A673 (cell line): Measurements from ENCODE around the gene SLC19A1. TPM values are rescaled to one million over a fixed set of nuclear protein-coding genes. Genes with fewer than 3 reads are reported as not detected.

Experiments used
- BruUV-seq: library from RNA; stranded (reverse); fragments of 400-500 nt; replicated peaks from 2 replicates; lab custom pipeline; 2021; lab: Mats Ljungman, UMichigan
- CTCF ChIA-PET: fragments of 300-600 bp; sonication (Branson Sonifier 250); formaldehyde crosslinking; loops from one replicate; lab custom pipeline; 2022; ENCODE audit warnings: antibody characterized with exemption; lab: Charles Lee
- POLR2A ChIA-PET: fragments of 300-600 bp; sonication (Branson Sonifier 250); formaldehyde crosslinking; loops from one replicate; lab custom pipeline; 2022; ENCODE audit warnings: antibody characterized with exemption; ENCODE audit not compliant: low non-redundant PET; lab: Charles Lee
- DNase-seq: peaks from one replicate; pipeline ENCODE4 v3.0.0-alpha.2; 2015; ENCODE audit warnings: low spot score
- H3K27ac ChIP-seq: fragments of 200-600 bp; sonication (generic); 2 replicates; pipeline ENCODE4 v1.5.1; 2016; ENCODE audit warnings: mixed run types, low read depth, mild to moderate bottlenecking, mixed read lengths, antibody characterized with exemption, low read length; ENCODE audit not compliant: poor library complexity, severe bottlenecking
- H3K27me3 ChIP-seq: fragments of 200-600 bp; sonication (generic); replicated peaks from 2 replicates; pipeline ENCODE4 v1.6.1; 2017; ENCODE audit warnings: mixed run types, low read depth, mild to moderate bottlenecking, mixed read lengths, antibody characterized with exemption, low read length; ENCODE audit not compliant: insufficient read depth, poor library complexity
- H3K36me3 ChIP-seq: fragments of 200-600 bp; sonication (generic); 2 replicates; pipeline ENCODE4 v1.6.1; 2016; ENCODE audit warnings: mixed run types, mild to moderate bottlenecking, mixed read lengths, antibody characterized with exemption, low read length; ENCODE audit not compliant: insufficient read depth, poor library complexity, severe bottlenecking
- H3K4me1 ChIP-seq: fragments of 200-600 bp; sonication (generic); 2 replicates; pipeline ENCODE4 v1.6.1; 2017; ENCODE audit warnings: mixed run types, mild to moderate bottlenecking, mixed read lengths, antibody characterized with exemption, low read length; ENCODE audit not compliant: insufficient read depth, poor library complexity, severe bottlenecking
- H3K4me3 ChIP-seq: fragments of 200-600 bp; sonication (generic); 2 replicates; pipeline ENCODE4 v1.5.1; 2016; ENCODE audit warnings: low read depth, mixed run types, mild to moderate bottlenecking, mixed read lengths, low read length; ENCODE audit not compliant: poor library complexity, severe bottlenecking
- H3K9me3 ChIP-seq: fragments of 200-600 bp; sonication (generic); 2 replicates; pipeline ENCODE4 v1.6.1; 2016; ENCODE audit warnings: mixed run types, low read depth, mild to moderate bottlenecking, mixed read lengths, antibody characterized with exemption, low read length; ENCODE audit not compliant: poor library complexity, severe bottlenecking
- EZH2 ChIP-seq: fragments of 200-600 bp; sonication (generic); IDR thresholded peaks from 2 replicates; pipeline ENCODE4 v1.6.1; 2017; ENCODE audit warnings: borderline replicate concordance, low read depth, mild to moderate bottlenecking, mixed read lengths, antibody characterized with exemption, low read length; ENCODE audit not compliant: poor library complexity, severe bottlenecking
- intact Hi-C: fragments of 100-400 bp; cut with micrococcal nuclease; formaldehyde crosslinking; loops from one replicate; pipeline ENCODE4 v1.10.0; 2022; ENCODE audit not compliant: unreplicated experiment
- microRNA-seq: library from miRNA; unstranded; fragments of <30 nt; microRNA quantifications from one replicate; pipeline ENCODE4 v1.2.0, GENCODE V29; 2021
- total RNA-seq: library from RNA; stranded (reverse); gene quantifications from 2 replicates; pipeline ENCODE4 v1.2.3, GENCODE V29; 2021
- TF ChIP-seq, protein P1 (sequence below): fragments of 300-800, 200-600 bp; sonication (generic); conservative IDR thresholded peaks from 2 replicates; pipeline ENCODE4 v1.5.1; 2017; ENCODE audit warnings: low read depth, mild to moderate bottlenecking, antibody characterized with exemption, low read length, moderate library complexity, mixed read lengths

SLC19A1 gene
- total RNA-seq, 1 experiment from 2014 or later, result 72.1 TPM

DNA sequence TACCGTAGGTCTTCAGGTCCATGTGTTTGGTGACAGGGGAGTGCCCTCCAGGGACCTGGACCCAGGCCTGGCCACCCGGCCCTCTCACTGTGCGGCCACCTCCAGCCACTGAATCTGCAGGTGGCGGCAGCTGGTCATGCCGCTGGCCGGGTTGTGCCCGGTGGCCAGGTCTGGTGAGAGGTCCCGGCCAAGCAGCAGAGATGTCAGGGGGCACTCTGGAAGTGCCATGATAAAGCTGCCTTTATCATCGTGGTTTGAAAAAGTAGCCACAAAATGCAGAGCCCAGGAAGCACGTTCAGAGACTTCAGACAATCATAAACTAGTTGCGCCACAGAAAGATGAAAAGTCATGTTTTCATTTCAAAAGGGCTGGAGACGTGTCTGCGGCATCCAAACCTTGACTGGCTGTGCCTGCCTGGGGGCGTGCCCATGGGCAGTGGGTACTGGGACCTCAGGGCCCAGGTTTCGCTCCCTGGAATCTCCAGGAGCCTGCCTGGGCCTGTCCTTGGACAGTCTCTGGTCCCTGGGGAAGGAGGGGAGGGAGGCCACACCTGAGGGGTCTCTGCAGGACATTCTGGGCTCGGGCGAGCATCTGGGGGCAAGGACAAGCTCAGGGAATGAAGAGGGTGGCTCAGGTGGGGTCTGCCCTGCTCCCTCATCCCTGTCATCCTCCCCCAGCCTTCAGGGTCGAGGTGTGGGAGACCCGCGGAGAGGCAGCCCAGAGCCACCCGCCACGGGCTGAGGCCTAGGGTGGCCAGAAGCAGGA, 92.4 kb downstream of the SLC19A1 start:
- H3K36me3 ChIP-seq, result no peaks in the 10 kb centered on the region
- H3K27ac ChIP-seq, result no peak overlapping the region
- peaks cover 19% of the 10 kb centered on the region for H3K27me3 ChIP-seq
- no peaks in the 10 kb centered on the region for H3K4me1 ChIP-seq
- peaks cover 6% of the 10 kb centered on the region for H3K9me3 ChIP-seq
- intact Hi-C loops, result no loop called here
- H3K4me3 ChIP-seq, result no peak overlapping the region
- ChIA-PET CTCF (no interaction called here), POLR2A (no interaction called here)
- BruUV-seq, result no TSS peak
- no peak for DNase-seq
- no peak for TF ChIP-seq EZH2
- TF ChIP-seq, protein P1, sequence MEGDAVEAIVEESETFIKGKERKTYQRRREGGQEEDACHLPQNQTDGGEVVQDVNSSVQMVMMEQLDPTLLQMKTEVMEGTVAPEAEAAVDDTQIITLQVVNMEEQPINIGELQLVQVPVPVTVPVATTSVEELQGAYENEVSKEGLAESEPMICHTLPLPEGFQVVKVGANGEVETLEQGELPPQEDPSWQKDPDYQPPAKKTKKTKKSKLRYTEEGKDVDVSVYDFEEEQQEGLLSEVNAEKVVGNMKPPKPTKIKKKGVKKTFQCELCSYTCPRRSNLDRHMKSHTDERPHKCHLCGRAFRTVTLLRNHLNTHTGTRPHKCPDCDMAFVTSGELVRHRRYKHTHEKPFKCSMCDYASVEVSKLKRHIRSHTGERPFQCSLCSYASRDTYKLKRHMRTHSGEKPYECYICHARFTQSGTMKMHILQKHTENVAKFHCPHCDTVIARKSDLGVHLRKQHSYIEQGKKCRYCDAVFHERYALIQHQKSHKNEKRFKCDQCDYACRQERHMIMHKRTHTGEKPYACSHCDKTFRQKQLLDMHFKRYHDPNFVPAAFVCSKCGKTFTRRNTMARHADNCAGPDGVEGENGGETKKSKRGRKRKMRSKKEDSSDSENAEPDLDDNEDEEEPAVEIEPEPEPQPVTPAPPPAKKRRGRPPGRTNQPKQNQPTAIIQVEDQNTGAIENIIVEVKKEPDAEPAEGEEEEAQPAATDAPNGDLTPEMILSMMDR, result no peak

DNA sequence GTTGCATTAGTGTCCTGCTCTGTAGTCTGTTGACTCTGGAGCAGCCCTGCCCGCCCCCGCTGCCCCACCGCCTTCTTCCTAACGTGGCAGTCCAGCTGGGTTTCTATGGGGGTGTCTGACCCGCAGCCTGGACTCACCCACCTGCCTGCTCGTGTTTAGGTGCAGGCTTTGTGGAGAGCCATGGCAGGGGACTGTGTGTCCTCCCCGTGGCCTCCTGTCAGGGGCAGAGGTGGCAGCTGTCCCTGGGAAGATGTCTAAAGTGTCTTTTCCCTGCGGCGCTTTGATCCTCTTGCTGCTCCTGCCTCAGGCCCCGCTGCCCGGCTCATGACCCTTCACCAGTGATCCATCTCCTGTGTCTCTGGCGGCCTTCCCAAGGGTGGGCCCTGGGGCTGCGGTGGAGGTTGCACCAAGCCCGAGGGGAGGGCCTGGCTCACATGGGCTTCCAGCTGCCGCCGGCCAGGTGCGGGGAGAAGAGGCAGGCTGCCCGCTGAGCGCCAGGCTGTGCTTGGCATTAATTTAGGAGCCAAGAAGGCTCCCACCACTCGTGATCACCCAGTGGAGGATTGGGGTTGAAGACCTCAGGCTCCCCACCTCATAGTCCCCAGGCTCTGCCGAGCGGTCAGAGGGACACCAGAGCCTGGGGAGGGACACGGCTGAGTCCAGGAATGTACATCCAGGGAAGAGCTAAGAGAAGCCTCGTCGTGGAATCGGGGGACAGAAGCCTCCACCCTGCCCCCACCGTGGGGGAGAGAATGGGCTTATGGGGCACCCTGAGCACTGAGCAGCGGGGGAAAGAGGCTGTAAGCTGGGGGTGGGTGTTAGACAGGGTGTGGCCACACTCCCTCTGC, 93.2 kb downstream of the SLC19A1 start:
- intact Hi-C loops, result no loop called here
- CTCF ChIA-PET, result no interaction called here
- Histone ChIP-seq H3K27ac (no peak overlapping the region), H3K9me3 (peaks cover 6% of the 10 kb centered on the region), H3K27me3 (peaks cover 19% of the 10 kb centered on the region), H3K4me3 (no peak overlapping the region), H3K36me3 (no peaks in the 10 kb centered on the region), H3K4me1 (no peaks in the 10 kb centered on the region)
- no TSS peak for BruUV-seq
- DNase-seq, result no peak
- POLR2A ChIA-PET, result no interaction called here
- TF ChIP-seq, protein P1, result no peak
- no peak for TF ChIP-seq EZH2

DNA sequence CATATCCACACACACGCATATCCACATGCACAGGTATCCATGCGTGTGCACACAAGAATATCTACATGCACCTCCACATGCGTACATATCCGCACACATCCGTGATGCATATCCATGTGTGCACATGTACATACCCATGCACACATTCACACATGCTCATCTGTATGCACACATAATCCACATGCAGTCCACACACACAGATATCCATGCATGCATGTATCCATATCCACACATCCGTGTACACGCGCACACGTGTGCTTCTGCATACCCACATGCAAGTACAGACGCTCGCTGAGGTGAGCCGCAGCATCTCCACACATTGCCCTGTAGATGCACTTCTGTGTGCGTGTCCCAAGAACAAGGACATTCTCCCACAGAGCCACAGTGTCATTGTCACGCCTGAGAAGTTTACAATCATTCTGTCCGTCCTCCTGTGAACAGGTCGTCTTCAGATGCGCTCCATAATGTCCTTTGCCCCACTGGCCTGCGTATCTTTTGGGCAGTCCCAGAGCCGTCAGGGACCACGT, 93.9 kb downstream of the SLC19A1 start:
- TF ChIP-seq, protein P1, result no peak
- no peak for TF ChIP-seq EZH2
- no peak overlapping the region for H3K27ac ChIP-seq
- H3K36me3 ChIP-seq, result no peaks in the 10 kb centered on the region
- intact Hi-C loops, result no loop called here
- H3K4me3 ChIP-seq, result no peak overlapping the region
- H3K9me3 ChIP-seq, result peaks cover 6% of the 10 kb centered on the region
- CTCF ChIA-PET, result no interaction called here
- peaks cover 19% of the 10 kb centered on the region for H3K27me3 ChIP-seq
- no peaks in the 10 kb centered on the region for H3K4me1 ChIP-seq
- POLR2A ChIA-PET, result no interaction called here
- BruUV-seq, result no TSS peak
- no peak for DNase-seq

Small RNA genes within 50 kb of the gene (microRNA-seq; reads per million reads assigned to microRNA genes)
- not detected for gene MIR6815

Other genes starting within 250 kb of the SLC19A1 start
- gene COL18A1, start 137.3 kb downstream of the SLC19A1 start, total RNA-seq, result 3.3 and 5.0 TPM in 2 replicates
- 22.0 and 25.6 TPM in 2 replicates for gene PCBP3, start 101.3 kb upstream of the SLC19A1 start, total RNA-seq